HepG2 (cell line): Measurements from ENCODE around the gene CLIC4. TPM values are rescaled to one million over a fixed set of nuclear protein-coding genes. Genes with fewer than 3 reads are reported as not detected.

ENCODE experiments used
- ATAC-seq: fragments of 200-7000 bp; cut with Tn5 transposase; 3 replicates; pipeline ENCODE4 v1.9.1; 2020; ENCODE audit warnings: mild to moderate bottlenecking, moderate library complexity
- BruUV-seq: library from RNA; stranded (reverse); fragments of 400-500 nt; replicated peaks from 2 replicates; lab custom pipeline; 2021; lab: Mats Ljungman, UMichigan
- CTCF ChIA-PET: fragments of 300-600 bp; formaldehyde crosslinking; extraction: SDS; loops from one replicate; lab custom pipeline; 2021; ENCODE audit warnings: low total read pairs, inconsistent platforms, low intra/inter-chr PET ratio; lab: Yijun Ruan, JAX
- POLR2A ChIA-PET: fragments of 350-600 bp; sonication (Branson Sonifier 250); formaldehyde crosslinking; loops from one replicate; lab custom pipeline; 2020; ENCODE audit warnings: antibody characterized with exemption, inconsistent platforms; lab: Yijun Ruan, JAX
- DNase-seq: peaks from one replicate; pipeline ENCODE4 v3.0.0-alpha.2; 2015; ENCODE audit warnings: low spot score
- FAIRE-seq: peaks from 3 replicates; lab custom pipeline; 2011; peaks lifted over from hg19 to GRCh38; lab: Jason Lieb, UNC
- H2AFZ ChIP-seq: one replicate; pipeline ENCODE4 v1.6.1; 2011; ENCODE audit warnings: low read length, inconsistent platforms
- H3K27ac ChIP-seq: fragments of 300-600 bp; 3 replicates; pipeline ENCODE4 v1.8.0; 2011; ENCODE audit warnings: mixed run types, mild to moderate bottlenecking, mixed read lengths, low read length, inconsistent platforms; ENCODE audit not compliant: insufficient read depth; ENCODE audit errors: extremely low read length
- H3K27me3 ChIP-seq, 2 experiments: fragments of 200-600 bp in 1 of 2; 2 replicates in 1 of 2; 3 replicates in 1 of 2; pipeline versions ENCODE4 v1.6.0 to v1.8.0; 2011; ENCODE audit warnings: low read length in 2 of 2, mild to moderate bottlenecking in 2 of 2, moderate library complexity in 2 of 2, inconsistent platforms in 1 of 2; ENCODE audit not compliant: insufficient read depth in 2 of 2, control insufficient read depth in 1 of 2
- H3K36me3 ChIP-seq, 2 experiments: fragments of 200-600 bp in 1 of 2; replicated peaks in 1 of 2; 2 replicates in 1 of 2; 3 replicates in 1 of 2; pipeline versions ENCODE4 v1.5.1 to v1.8.0; 2011; ENCODE audit warnings: low read length in 2 of 2, inconsistent platforms in 1 of 2; ENCODE audit not compliant: insufficient read depth in 2 of 2, control insufficient read depth in 1 of 2
- H3K4me1 ChIP-seq: 2 replicates; pipeline ENCODE4 v1.5.1; 2012; ENCODE audit warnings: low read length, inconsistent platforms; ENCODE audit not compliant: insufficient read depth
- H3K4me2 ChIP-seq: 2 replicates; pipeline ENCODE4 v1.6.0; 2011; ENCODE audit warnings: low read depth, low read length, inconsistent platforms
- H3K4me3 ChIP-seq, 3 experiments: fragments of 200-600 bp in 1 of 3; sonication (generic), shearing (Covaris generic) in 1 of 3; replicated peaks in 1 of 3; 2 replicates each; pipeline ENCODE4 v1.5.1; 2011 to 2016; ENCODE audit warnings: low read length in 3 of 3, inconsistent platforms in 2 of 3, low read depth in 2 of 3, mild to moderate bottlenecking in 2 of 3, control low read depth in 1 of 3, mixed read lengths in 1 of 3; ENCODE audit not compliant: insufficient read depth in 1 of 3
- H3K79me2 ChIP-seq: one replicate; pipeline ENCODE4 v1.6.1; 2011; ENCODE audit warnings: low read length, inconsistent platforms; ENCODE audit not compliant: insufficient read depth
- H3K9ac ChIP-seq: 2 replicates; pipeline ENCODE4 v1.6.0; 2011; ENCODE audit warnings: mild to moderate bottlenecking, low read depth, low read length, inconsistent platforms; ENCODE audit not compliant: insufficient read depth
- H3K9me3 ChIP-seq: 2 replicates; pipeline ENCODE4 v1.5.1; 2012; ENCODE audit warnings: mild to moderate bottlenecking, low read length
- H4K20me1 ChIP-seq: 2 replicates; pipeline ENCODE4 v1.6.0; 2011; ENCODE audit warnings: inconsistent platforms, mild to moderate bottlenecking, low read length, moderate library complexity; ENCODE audit not compliant: insufficient read depth
- ATF2 ChIP-seq: sonication (generic); formaldehyde crosslinking; IDR thresholded peaks from 2 replicates; pipeline ENCODE4 v1.4.0; 2020; ENCODE audit warnings: missing genetic modification reagents
- NBN ChIP-seq: fragments of 450-650 bp; conservative IDR thresholded peaks from 2 replicates; pipeline ENCODE4 v1.6.1; 2017
- RFXANK ChIP-seq: IDR thresholded peaks from 2 replicates; pipeline ENCODE4 v1.6.1; 2016
- SETDB1 ChIP-seq: sonication (generic); formaldehyde crosslinking; IDR thresholded peaks from 2 replicates; pipeline ENCODE4 v1.5.1; 2020; ENCODE audit warnings: missing genetic modification reagents, mild to moderate bottlenecking, borderline replicate concordance
- ZHX2 ChIP-seq, 2 experiments: sonication (generic) in 1 of 2; formaldehyde crosslinking in 1 of 2; IDR thresholded peaks; 2 replicates each; pipeline versions ENCODE4 v1.6.1 to v1.9.0; 2014 to 2022; ENCODE audit warnings: antibody characterized with exemption in 1 of 2, borderline replicate concordance in 1 of 2, inconsistent platforms in 1 of 2, low read depth in 1 of 2, missing genetic modification reagents in 1 of 2
- ZNF337 ChIP-seq: sonication (generic); formaldehyde crosslinking; IDR thresholded peaks from 2 replicates; pipeline ENCODE4 v1.5.1; 2020; ENCODE audit warnings: missing genetic modification reagents, low read depth, mild to moderate bottlenecking, borderline replicate concordance
- ZNF7 ChIP-seq: IDR thresholded peaks from 2 replicates; pipeline ENCODE4 v1.6.1; 2016; ENCODE audit warnings: missing biosample characterization, missing genetic modification reagents
- WGBS: methylation state at CpG from one replicate; pipeline ENCODE4 v1.1.6; 2017; ENCODE audit warnings: low lambda C conversion rate; 5-methylcytosine and 5-hydroxymethylcytosine counted together
- in situ Hi-C: cut with HindIII; loops from 2 replicates; pipeline ENCODE4 v1.10.0; 2017; ENCODE audit warnings: low pct_unique_long_range_greater_than_20kb; ENCODE audit not compliant: extremely low pct_ligation_motif_present
- intact Hi-C: fragments of 100-400 bp; cut with micrococcal nuclease; formaldehyde crosslinking; loops from one replicate; pipeline ENCODE4 v1.10.0; 2022; ENCODE audit not compliant: unreplicated experiment
- polyA plus RNA-seq, 8 experiments: library from polyadenylated mRNA; depleted of rRNA in 3 of 8; stranded (reverse) in 7 of 8; unstranded in 1 of 8; fragments of >200 nt; fragmentation: Illumina TruSeq in 4 of 8; extraction: Trizol in 4 of 8; gene quantifications; 2 replicates each; pipeline versions ENCODE4 v1.2.1 to v1.2.3, GENCODE V29; 2011 to 2016; ENCODE audit warnings: low read depth in 4 of 8, missing spikeins in 1 of 8, mixed read lengths in 1 of 8; ENCODE audit not compliant: insufficient read depth in 1 of 8
- total RNA-seq, 5 experiments: library from RNA; depleted of rRNA; stranded (reverse); fragments of >200 nt; fragmentation: Illumina TruSeq; extraction: Trizol; gene quantifications; 2 replicates each; pipeline ENCODE4 v1.2.3, GENCODE V29; 2016; ENCODE audit warnings: low read depth in 1 of 5

The CLIC4 gene
- total and polyA plus RNA-seq, 2 of the 13 experiments (the other 11 are each of a cell fraction or from before 2014, with no cell fraction given), result 23.3 to 77.4 TPM

- no peak overlapping the region for H3K27ac ChIP-seq
- ATAC-seq, result no peak
- DNase-seq, result no peak
- 95% methylated on average over 5 of the region's 5 CpGs for WGBS
- intact Hi-C loops, result no loop called here
- TF ChIP-seq ATF2 (CRISPR knock-in tag) (no peak), ZNF337 (CRISPR knock-in tag) (no peak), RFXANK (no peak), ZNF7 (CRISPR knock-in tag) (no peak), SETDB1 (CRISPR knock-in tag) (no peak), NBN (no peak), ZHX2 (IDR thresholded peaks at IDR 0.05; ENCODE audit: low read depth) (no peak), ZHX2 (CRISPR knock-in tag; IDR thresholded peaks at IDR 0.05; ENCODE audit: borderline replicate concordance) (no peak)
- TF ChIP-seq, all 625 proteins: peak for 0
- H3K9ac ChIP-seq, result no peak overlapping the region
- in situ Hi-C loops, result no loop called here
- peaks cover 4% of the 10 kb centered on the region; the same call in 1 of the 2 replicates for H3K4me1 ChIP-seq
- no peaks in the 10 kb centered on the region for H4K20me1 ChIP-seq
- H2AFZ ChIP-seq, result no peak overlapping the region
- H3K79me2 ChIP-seq, result peaks cover 46% of the 10 kb centered on the region
- ChIA-PET POLR2A (no interaction called here), CTCF (no interaction called here)
- H3K4me2 ChIP-seq, result no peak overlapping the region
- H3K36me3 ChIP-seq, result peaks cover 0 to 2% of the 10 kb centered on the region in 2 experiments; a peak in 2 of 5 replicates
- no peak for FAIRE-seq
- no peaks in the 10 kb centered on the region for H3K9me3 ChIP-seq
- no peak overlapping the region for H3K4me3 ChIP-seq
- H3K27me3 ChIP-seq, result no peaks in the 10 kb centered on the region
- no TSS peak for BruUV-seq
These were observed 50.0 kb downstream of the CLIC4 start for GRCh38 chr1:24795236-24795635.
